Lower leg skin (tissue), 3 donors: ENCODE results near the gene C2orf92.

Source experiments
- POLR2A ChIP-seq, 2 donors: fragments of 450-650 bp; IDR thresholded peaks; one replicate each; pipeline ENCODE4 v1.6.1; 2016 to 2017; ENCODE audit warnings: antibody characterized with exemption in 2 of 2, mild to moderate bottlenecking in 1 of 2, moderate library complexity in 1 of 2
- TF ChIP-seq, protein P1 (sequence below), 3 donors: fragments of 450-650 bp; IDR thresholded peaks; one replicate each; pipeline ENCODE4 v1.5.1; 2016; ENCODE audit warnings: antibody characterized with exemption in 3 of 3, mild to moderate bottlenecking in 3 of 3, moderate library complexity in 2 of 3

DNA sequence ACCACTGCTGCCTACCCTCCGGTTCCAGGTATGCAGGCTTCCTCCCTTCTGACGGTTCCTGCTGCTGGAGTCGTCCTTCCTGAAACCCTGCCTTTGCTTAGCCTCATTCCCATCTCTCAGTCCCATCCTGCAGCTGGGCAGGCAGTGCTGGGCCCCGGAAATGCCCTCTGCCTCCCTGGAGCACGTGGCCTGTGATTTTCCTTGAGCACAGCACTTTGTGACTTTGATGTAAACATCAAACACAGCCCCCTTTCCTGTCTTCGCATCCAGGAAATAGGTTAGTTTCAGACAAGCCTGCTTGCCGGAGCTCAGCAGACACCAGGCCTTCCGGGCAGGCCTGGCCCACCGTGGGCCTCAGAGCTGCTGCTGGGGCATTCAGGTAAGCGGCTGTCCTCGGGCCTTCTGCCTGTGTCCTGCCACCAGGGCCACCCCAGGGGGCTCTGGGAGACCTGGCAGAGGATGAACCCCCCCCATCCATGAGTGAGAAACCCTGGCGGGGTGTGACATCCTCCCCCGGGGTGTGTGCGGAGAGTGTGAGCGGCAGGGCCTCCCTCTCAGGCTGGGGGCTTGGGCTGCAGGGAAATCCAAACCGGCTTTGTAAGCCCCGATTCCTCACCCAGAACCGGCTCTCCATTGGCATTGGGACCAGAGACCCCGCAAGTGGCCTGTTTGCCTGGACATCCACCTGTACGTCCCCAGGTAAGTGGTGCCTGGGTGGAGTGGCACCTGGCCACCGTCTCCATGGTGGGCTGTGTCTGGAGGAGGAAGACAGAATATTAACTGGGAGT lies 44.0 kb downstream of the C2orf92 start, which contains the start of gene ZAP70:
- TF ChIP-seq, protein P1, sequence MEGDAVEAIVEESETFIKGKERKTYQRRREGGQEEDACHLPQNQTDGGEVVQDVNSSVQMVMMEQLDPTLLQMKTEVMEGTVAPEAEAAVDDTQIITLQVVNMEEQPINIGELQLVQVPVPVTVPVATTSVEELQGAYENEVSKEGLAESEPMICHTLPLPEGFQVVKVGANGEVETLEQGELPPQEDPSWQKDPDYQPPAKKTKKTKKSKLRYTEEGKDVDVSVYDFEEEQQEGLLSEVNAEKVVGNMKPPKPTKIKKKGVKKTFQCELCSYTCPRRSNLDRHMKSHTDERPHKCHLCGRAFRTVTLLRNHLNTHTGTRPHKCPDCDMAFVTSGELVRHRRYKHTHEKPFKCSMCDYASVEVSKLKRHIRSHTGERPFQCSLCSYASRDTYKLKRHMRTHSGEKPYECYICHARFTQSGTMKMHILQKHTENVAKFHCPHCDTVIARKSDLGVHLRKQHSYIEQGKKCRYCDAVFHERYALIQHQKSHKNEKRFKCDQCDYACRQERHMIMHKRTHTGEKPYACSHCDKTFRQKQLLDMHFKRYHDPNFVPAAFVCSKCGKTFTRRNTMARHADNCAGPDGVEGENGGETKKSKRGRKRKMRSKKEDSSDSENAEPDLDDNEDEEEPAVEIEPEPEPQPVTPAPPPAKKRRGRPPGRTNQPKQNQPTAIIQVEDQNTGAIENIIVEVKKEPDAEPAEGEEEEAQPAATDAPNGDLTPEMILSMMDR (IDR thresholded peaks at IDR 0.05), result no peak
- no peak for TF ChIP-seq POLR2A (IDR thresholded peaks at IDR 0.05)
